ENCODE measurements around the gene DARS1. TPM values are rescaled to one million over a fixed set of nuclear protein-coding genes. Genes with fewer than 3 reads are reported as not detected.
"Not testable (repeated sequence)": the region's sequence is repeated elsewhere in the genome, so short reads cannot be mapped to it uniquely, and the experiment has no call there.

DARS1 gene
- total and polyA plus RNA-seq, 3 experiments from 2014 or later = 102 to 146 (median 143) TPM

GRCh38 chr2:135975702-135976101 lies 9.7 kb downstream of the DARS1 start:
- Histone ChIP-seq H3K27me3 (ENCODE audit: insufficient read depth, low read length, poor library complexity, severe bottlenecking) (no peaks in the 10 kb centered on the region), H3K27ac (ENCODE audit: low read depth, low read length) (no peak overlapping the region), H3K9me3 (ENCODE audit: low read length) (no peaks in the 10 kb centered on the region), H3K36me3 (ENCODE audit: insufficient read depth, low read length) (peaks cover 8% of the 10 kb centered on the region), H3K4me3 (ENCODE audit: low read length) (no peak overlapping the region), H3K4me1 (ENCODE audit: insufficient read depth, low read length) (peaks cover 8% of the 10 kb centered on the region)
- peak overlapping the region in 1 of 8 donors; percentile 66 for H3K27ac Mint-ChIP-seq
- H3K4me3 Mint-ChIP-seq = no peak overlapping the region
- H3K36me3 Mint-ChIP-seq = peaks cover 32 to 74% (median 35%) of the 10 kb centered on the region in 3 donors
- POLR2A ChIA-PET = no interaction called here
- peaks cover 53 to 79% (median 75%) of the 10 kb centered on the region in 3 donors for H3K4me1 Mint-ChIP-seq
- no peaks in the 10 kb centered on the region for H3K27me3 Mint-ChIP-seq
- no peak for DNase-seq
- peaks cover 0 to 6% (median 0%) of the 10 kb centered on the region in 5 donors for H3K9me3 Mint-ChIP-seq
- CTCF ChIA-PET = interaction anchor here (0.7 to 1.6 kb wide), 2 partner anchors 10 to 1866 kb away, joined by 3 to 4 read pairs; partner anchors contain the start of gene DARS1

DNA sequence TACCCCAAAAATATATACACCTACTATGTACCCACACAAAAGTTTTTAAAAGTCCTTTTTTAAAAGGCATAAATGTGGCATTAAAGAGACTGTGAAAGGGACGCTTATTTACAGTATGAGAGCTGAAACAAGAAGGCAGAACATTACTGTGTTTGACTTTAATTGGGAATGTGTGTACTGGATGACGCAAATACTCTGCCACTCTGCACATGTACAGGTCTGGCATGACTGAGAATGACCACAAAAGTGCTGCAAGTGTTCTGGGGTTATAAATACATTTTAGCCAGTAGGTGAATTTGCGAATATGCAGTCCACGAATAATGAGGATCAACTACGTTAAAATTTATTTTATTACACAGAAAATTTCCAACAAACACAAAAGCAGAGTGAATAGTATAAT lies 11.4 kb downstream of the DARS1 start:
- Mint-ChIP-seq H3K4me1 (peaks cover 54 to 80% (median 75%) of the 10 kb centered on the region in 3 donors), H3K27ac (peak overlapping the region in 2 of 8 donors; percentile 42 to 53), H3K4me3 (no peak overlapping the region), H3K9me3 (peaks cover 0 to 6% (median 0%) of the 10 kb centered on the region in 5 donors), H3K27me3 (no peaks in the 10 kb centered on the region), H3K36me3 (peaks cover 32 to 72% (median 44%) of the 10 kb centered on the region in 3 donors)
- Histone ChIP-seq H3K9me3 (ENCODE audit: low read length) (no peaks in the 10 kb centered on the region), H3K4me3 (ENCODE audit: low read length) (no peak overlapping the region), H3K27me3 (ENCODE audit: insufficient read depth, low read length, poor library complexity, severe bottlenecking) (no peaks in the 10 kb centered on the region), H3K4me1 (ENCODE audit: insufficient read depth, low read length) (no peaks in the 10 kb centered on the region), H3K27ac (ENCODE audit: low read depth, low read length) (no peak overlapping the region), H3K36me3 (ENCODE audit: insufficient read depth, low read length) (no peaks in the 10 kb centered on the region)
- CTCF ChIA-PET = no interaction called here
- no peak for DNase-seq
- POLR2A ChIA-PET = no interaction called here

GRCh38 chr2:135969655-135970387 lies 15.6 kb downstream of the DARS1 start:
- no peaks in the 10 kb centered on the region for H3K4me1 ChIP-seq (ENCODE audit: insufficient read depth, low read length)
- no peak overlapping the region for H3K4me3 ChIP-seq (ENCODE audit: low read length)
- CTCF ChIA-PET = no interaction called here
- no peaks in the 10 kb centered on the region for H3K27me3 ChIP-seq (ENCODE audit: insufficient read depth, low read length, poor library complexity, severe bottlenecking)
- no peaks in the 10 kb centered on the region for H3K36me3 ChIP-seq (ENCODE audit: insufficient read depth, low read length)
- H3K36me3 Mint-ChIP-seq = peaks cover 27 to 72% (median 35%) of the 10 kb centered on the region in 3 donors
- peak overlapping the region in 1 of 8 donors; percentile 2 for H3K27ac Mint-ChIP-seq
- H3K9me3 ChIP-seq (ENCODE audit: low read length) = no peaks in the 10 kb centered on the region
- no peaks in the 10 kb centered on the region for H3K27me3 Mint-ChIP-seq
- POLR2A ChIA-PET = interaction anchor here (0.6 kb wide), 1 partner anchor 149 kb away, joined by 4 read pairs; no protein-coding TSS in a partner anchor
- no peak for DNase-seq
- H3K4me1 Mint-ChIP-seq = peaks cover 48 to 71% (median 71%) of the 10 kb centered on the region in 3 donors
- H3K27ac ChIP-seq (ENCODE audit: low read depth, low read length) = no peak overlapping the region
- no peak overlapping the region for H3K4me3 Mint-ChIP-seq
- H3K9me3 Mint-ChIP-seq = peaks cover 0 to 6% (median 0%) of the 10 kb centered on the region in 5 donors

DNA sequence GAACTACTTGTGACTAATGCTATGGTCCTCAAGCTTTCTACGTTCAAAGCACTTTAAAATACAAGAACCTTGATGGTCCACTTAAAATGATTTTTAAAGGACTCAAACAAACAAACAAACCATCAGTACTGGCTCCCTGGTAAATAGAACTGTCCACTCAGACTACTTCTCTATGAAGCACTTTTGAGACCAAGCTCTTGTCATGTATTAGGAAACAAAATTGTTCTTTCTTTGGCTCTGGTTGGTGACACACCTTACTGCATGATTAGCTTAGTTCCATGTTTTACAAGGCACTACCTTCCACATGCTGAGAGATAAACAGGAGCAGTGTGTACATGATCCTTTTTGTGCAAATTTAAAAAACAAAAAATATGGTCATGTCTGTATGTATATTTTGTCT lies 19.7 kb downstream of the DARS1 start:
- Histone ChIP-seq H3K27me3 (ENCODE audit: insufficient read depth, low read length, poor library complexity, severe bottlenecking) (no peaks in the 10 kb centered on the region), H3K27ac (ENCODE audit: low read depth, low read length) (no peak overlapping the region), H3K4me1 (ENCODE audit: insufficient read depth, low read length) (peaks cover 24% of the 10 kb centered on the region), H3K9me3 (ENCODE audit: low read length) (no peaks in the 10 kb centered on the region), H3K4me3 (ENCODE audit: low read length) (no peak overlapping the region), H3K36me3 (ENCODE audit: insufficient read depth, low read length) (no peaks in the 10 kb centered on the region)
- ChIA-PET POLR2A (no interaction called here), CTCF (no interaction called here)
- Mint-ChIP-seq H3K36me3 (peaks cover under 1 to 41% (median 16%) of the 10 kb centered on the region in 3 donors), H3K4me3 (no peak overlapping the region), H3K9me3 (no peaks in the 10 kb centered on the region), H3K4me1 (peaks cover 51 to 68% (median 65%) of the 10 kb centered on the region in 3 donors), H3K27me3 (no peaks in the 10 kb centered on the region), H3K27ac (peak overlapping the region in 2 of 8 donors; percentile 12 to 45)
- DNase-seq = no peak

- H3K9me3 ChIP-seq (ENCODE audit: low read length); H3K4me3 ChIP-seq (ENCODE audit: low read length); H3K9me3 Mint-ChIP-seq; POLR2A ChIA-PET; H3K27me3 ChIP-seq (ENCODE audit: insufficient read depth, low read length, poor library complexity, severe bottlenecking); DNase-seq; H3K36me3 ChIP-seq (ENCODE audit: insufficient read depth, low read length); H3K27ac ChIP-seq (ENCODE audit: low read depth, low read length); CTCF ChIA-PET; H3K27me3 Mint-ChIP-seq: not testable (repeated sequence)
- H3K4me1 ChIP-seq (ENCODE audit: insufficient read depth, low read length) = peaks cover 33% of the 10 kb centered on the region
- peak overlapping the region in 1 of 7 donors; percentile 10 for H3K4me3 Mint-ChIP-seq
- peaks cover 51 to 68% (median 65%) of the 10 kb centered on the region in 3 donors for H3K4me1 Mint-ChIP-seq
- peak overlapping the region in 3 of 8 donors; percentile 60 to 87 (median 81) for H3K27ac Mint-ChIP-seq
- H3K36me3 Mint-ChIP-seq = peaks cover 0 to 38% (median 5%) of the 10 kb centered on the region in 3 donors
Measured at GRCh38 chr2:135964404-135964803, 21.0 kb downstream of the DARS1 start.

DNA sequence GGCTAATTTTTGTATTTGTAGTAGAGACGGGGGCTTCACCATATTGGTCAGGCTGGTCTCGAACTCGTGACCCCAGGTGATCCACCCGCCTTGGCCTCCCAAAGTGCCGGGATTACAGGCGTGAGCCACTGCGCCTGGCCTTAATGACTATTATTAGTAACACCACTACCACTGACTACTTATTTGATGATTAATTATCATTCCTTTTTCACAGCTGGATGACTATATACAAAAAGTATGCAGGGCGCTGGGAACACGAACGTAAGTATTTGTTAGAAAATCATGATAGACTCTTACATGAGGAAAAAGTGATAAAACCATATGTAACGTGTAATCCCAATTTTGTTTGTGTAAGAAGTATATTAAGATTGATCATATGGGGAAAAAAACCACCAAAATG lies 21.6 kb downstream of the DARS1 start:
- Mint-ChIP-seq H3K27me3 (no peaks in the 10 kb centered on the region), H3K9me3 (no peaks in the 10 kb centered on the region), H3K36me3 (peaks cover 0 to 40% (median 5%) of the 10 kb centered on the region in 3 donors), H3K4me3 (peak overlapping the region in 1 of 7 donors; percentile 51), H3K27ac (peak overlapping the region in 2 of 8 donors; percentile 57 to 87), H3K4me1 (peaks cover 51 to 68% (median 62%) of the 10 kb centered on the region in 3 donors)
- POLR2A ChIA-PET = no interaction called here
- Histone ChIP-seq H3K36me3 (ENCODE audit: insufficient read depth, low read length) (no peaks in the 10 kb centered on the region), H3K9me3 (ENCODE audit: low read length) (no peaks in the 10 kb centered on the region), H3K4me1 (ENCODE audit: insufficient read depth, low read length) (peaks cover 33% of the 10 kb centered on the region), H3K4me3 (ENCODE audit: low read length) (no peak overlapping the region), H3K27ac (ENCODE audit: low read depth, low read length) (no peak overlapping the region), H3K27me3 (ENCODE audit: insufficient read depth, low read length, poor library complexity, severe bottlenecking) (no peaks in the 10 kb centered on the region)
- CTCF ChIA-PET = no interaction called here
- DNase-seq = no peak

DNA sequence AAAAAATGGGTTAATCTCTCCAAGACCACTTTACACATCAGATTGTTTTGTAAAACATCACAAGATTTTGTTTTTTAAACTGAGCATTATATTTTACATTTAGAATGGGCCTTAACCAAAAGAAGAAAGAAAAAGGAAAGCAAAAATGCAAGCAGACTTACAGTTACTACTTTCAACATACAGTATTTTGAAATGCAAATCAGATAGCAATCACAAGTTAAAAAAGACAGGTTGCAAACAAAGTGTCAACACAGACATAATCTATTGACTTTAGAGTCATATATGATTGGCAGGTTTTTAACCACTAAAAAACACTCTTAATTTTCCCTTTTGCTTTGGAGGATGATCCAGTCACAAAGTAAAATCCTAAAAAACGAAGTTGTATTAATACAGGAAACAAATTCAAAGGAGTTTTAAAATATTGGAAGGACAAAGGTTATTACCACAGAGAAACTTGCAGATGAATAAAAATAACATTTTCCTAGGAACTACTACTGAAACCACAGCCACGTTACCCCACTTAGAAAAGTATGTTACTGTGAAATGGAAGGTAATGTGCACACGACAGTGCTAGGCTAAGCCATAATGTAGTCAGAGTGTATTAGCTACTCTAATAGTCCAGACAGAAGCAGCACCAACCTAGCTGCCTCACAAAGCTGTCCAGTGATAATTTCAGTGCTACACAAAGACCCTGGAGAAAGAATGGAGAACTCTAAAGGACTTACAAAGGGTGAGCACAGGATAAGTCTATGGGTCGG lies 22.9 kb downstream of the DARS1 start:
- POLR2A ChIA-PET = no interaction called here
- H3K27ac ChIP-seq (ENCODE audit: low read depth, low read length) = no peak overlapping the region
- H3K36me3 Mint-ChIP-seq = peaks cover 0 to 37% (median 3%) of the 10 kb centered on the region in 3 donors

More for the DNA sequence above, 22.9 kb downstream of the DARS1 start:
- no peak for DNase-seq
- Mint-ChIP-seq H3K4me3 (peak overlapping the region in 6 of 7 donors; percentile 3 to 70 (median 30)), H3K4me1 (peaks cover 49 to 69% (median 60%) of the 10 kb centered on the region in 3 donors), H3K27ac (peak overlapping the region; percentile 62 to 90 (median 86)), H3K27me3 (no peaks in the 10 kb centered on the region), H3K9me3 (no peaks in the 10 kb centered on the region)
- no peaks in the 10 kb centered on the region for H3K27me3 ChIP-seq (ENCODE audit: insufficient read depth, low read length, poor library complexity, severe bottlenecking)
- CTCF ChIA-PET = no interaction called here
- H3K9me3 ChIP-seq (ENCODE audit: low read length) = no peaks in the 10 kb centered on the region
- H3K36me3 ChIP-seq (ENCODE audit: insufficient read depth, low read length) = no peaks in the 10 kb centered on the region
- no peak overlapping the region for H3K4me3 ChIP-seq (ENCODE audit: low read length)
- H3K4me1 ChIP-seq (ENCODE audit: insufficient read depth, low read length) = peaks cover 33% of the 10 kb centered on the region

All from CD8-positive, alpha-beta memory T cell (primary cell).